HS-27A (cell line): Measurements from ENCODE around the gene EVI5L.
"Not testable (repeated sequence)": the region's sequence is repeated elsewhere in the genome, so short reads cannot be mapped to it uniquely, and the experiment has no call there.

Source experiments
- DNase-seq: peaks from one replicate; pipeline ENCODE4 v3.0.0-alpha.2; 2012; ENCODE audit warnings: low read depth, missing footprints

Gene EVI5L

DNA sequence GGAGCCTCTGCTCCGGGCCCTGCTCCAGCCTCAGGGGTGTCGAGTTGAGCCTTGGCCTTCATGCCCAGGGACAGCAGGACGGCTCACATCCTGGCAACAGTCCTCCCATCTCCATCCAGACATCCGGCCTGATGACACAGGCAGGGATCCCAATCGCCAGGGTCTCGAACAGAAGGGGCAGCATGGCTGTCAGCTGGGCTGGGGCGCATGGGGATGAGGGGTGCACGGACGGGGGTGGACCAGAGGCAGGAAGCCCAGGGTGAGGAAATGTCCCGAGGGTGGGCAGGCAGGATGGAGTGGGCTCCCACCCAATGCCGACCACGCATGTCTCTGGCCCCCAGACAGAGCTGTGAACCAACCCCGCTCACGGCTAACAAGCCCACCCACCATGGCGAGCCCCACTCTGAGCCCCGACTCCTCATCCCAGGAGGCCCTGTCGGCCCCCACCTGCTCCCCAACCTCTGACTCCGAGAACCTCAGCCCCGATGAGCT is 16.2 kb downstream of the EVI5L start:
- no peak for DNase-seq

- DNase-seq: no peak
Observed at GRCh38 chr19:7847664-7848063, 17.6 kb downstream of the EVI5L start.

DNA sequence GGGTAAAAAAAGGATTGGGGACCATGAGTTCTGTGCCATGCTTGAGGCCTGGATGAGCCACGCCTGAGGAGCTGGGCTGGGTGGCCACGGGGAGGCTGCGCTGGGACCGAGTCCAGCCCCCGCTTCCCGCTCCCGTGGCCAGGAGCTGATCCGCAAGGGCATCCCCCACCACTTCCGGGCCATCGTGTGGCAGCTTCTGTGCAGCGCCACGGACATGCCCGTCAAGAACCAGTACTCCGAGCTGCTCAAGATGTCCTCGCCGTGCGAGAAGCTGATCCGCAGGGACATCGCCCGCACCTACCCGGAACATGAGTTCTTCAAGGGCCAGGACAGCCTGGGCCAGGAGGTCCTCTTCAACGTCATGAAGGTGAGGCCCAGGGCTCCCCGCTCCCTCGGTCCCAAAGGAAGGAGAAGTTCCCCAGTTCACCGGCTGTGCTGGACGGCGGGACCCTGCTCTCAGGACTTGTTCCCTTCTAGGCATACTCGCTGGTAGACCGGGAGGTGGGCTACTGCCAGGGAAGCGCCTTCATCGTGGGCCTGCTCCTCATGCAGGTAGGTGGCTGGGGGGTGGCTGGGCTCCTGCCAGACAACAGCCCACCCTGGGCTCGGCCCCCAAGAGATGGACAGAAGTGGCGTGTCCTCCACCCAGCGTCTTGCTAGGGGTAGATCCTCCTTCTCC is 18.9 kb downstream of the EVI5L start:
- no peak for DNase-seq

- no peak for DNase-seq
Observed at GRCh38 chr19:7849631-7849999, 19.6 kb downstream of the EVI5L start.

- DNase-seq: no peak
Observed at GRCh38 chr19:7850000-7850813, 20.2 kb downstream of the EVI5L start.

- DNase-seq: no peak
Observed at GRCh38 chr19:7850945-7851622, 21.1 kb downstream of the EVI5L start.

- no peak for DNase-seq
Observed at GRCh38 chr19:7851623-7852500, 21.8 kb downstream of the EVI5L start.

DNA sequence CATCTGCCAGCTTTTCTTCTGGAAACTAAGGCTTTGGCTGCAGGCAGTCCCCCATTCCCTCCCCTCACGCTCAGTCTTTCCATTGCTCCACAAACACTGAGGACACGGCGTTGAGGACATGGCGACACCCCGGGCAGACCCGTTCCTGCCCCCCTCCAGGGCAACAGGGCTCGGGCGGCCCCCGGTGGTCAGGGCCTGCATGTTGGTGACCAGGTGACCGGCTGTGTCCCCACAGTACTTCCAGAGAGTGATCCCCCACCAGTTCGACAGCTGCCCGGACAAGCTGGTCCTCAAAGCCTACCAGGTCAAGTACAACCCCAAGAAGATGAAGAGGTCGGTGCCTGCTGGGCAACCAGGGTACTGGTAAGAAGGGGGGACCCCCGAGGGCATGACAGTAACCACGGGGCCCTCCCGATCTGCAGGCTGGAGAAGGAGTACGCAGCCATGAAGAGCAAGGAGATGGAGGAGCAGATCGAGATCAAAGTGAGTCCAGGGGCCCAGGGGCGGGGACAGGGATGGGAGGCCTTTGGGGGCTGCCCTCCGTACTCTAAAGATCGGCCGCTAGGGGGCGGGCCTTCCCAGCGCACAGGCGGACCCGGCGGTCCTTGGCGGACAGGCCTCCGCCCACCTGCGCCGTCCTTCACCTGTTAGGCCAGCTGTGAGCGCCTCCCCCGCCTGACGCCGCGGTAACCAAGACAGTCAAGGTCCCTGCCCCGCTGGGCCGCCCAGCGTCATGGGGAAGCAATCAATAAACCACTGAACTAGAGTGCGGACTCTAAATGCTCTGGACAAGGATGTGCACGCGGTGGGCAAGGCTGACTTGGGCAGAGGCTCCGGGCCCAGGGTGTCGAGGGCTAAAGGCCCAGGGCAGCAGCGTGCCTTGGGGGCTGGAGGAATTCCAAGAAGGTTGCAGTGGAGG is 23.1 kb downstream of the EVI5L start:
- no peak for DNase-seq

- no peak for DNase-seq
Observed at GRCh38 chr19:7853770-7854128, 23.7 kb downstream of the EVI5L start.

GRCh38 chr19:7855426-7856108 is 25.5 kb downstream of the EVI5L start:
- DNase-seq: no peak

- no peak for DNase-seq
Observed at GRCh38 chr19:7856109-7856591, 26.1 kb downstream of the EVI5L start.

DNA sequence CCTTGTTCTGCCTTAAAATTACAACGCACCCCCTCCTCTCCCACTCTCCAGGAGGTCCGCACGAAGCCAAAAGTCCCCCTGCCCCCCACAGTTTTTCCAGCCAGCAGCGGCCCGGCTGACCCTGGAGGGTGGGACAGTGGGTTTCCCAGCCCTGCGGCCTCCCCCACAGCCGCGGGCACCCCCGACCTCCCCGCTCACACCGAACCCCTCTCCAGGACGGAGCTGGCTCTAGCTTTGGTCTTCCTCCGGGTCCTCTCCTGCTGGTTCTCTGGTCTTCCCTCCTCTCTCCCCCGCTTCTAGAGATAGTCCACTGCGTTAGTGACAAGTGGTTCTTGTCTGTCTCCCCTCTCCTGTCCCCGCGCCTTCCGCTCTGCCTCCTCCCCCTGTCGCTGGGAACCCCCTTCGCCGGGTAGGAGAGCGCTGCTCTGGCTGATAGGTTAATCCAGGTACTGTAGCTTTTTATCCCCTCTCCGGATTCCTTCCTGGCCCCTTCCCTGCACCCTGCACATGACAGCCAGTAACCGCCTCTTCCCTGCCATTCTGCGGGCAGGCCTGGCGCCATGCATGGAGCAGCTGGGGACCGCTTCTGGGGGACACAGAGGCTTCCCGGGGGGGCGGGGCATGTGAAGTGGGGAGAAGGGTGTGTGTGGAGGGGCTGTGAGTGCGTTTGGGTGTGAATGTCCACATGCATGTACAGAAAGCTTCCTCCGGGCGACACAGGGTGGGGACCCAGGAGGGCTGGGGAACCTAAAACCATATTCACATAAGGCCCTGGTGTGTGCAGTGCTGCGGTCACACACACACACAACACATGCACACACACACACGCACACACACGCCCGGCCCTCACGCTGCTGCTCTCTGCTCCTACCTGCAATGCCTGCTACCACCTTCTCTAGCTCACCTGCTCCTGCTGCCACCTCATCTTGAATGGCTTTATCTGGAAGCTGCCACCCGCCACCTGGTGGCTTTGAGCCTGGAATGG is 27.0 kb downstream of the EVI5L start:
- no peak for DNase-seq

DNA sequence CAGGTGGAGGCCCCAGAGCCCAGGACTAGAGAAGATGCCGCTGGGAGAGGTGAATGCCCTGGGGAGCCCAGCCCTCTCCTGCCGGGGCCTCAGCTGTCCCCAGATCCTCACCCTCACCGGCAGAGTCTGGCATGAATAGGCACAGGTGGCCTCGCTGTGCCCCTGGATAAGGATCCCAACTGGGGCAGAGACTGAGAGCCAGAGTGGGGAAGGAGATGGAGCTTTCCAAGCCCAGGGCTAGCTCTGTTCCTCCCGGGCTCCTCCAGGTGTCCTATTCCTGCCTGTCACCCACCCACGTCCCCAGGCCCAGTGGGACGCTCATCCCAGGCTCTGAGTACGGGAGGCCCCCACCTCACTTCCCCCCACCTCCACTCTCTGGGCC is 27.7 kb downstream of the EVI5L start:
- no peak for DNase-seq

DNA sequence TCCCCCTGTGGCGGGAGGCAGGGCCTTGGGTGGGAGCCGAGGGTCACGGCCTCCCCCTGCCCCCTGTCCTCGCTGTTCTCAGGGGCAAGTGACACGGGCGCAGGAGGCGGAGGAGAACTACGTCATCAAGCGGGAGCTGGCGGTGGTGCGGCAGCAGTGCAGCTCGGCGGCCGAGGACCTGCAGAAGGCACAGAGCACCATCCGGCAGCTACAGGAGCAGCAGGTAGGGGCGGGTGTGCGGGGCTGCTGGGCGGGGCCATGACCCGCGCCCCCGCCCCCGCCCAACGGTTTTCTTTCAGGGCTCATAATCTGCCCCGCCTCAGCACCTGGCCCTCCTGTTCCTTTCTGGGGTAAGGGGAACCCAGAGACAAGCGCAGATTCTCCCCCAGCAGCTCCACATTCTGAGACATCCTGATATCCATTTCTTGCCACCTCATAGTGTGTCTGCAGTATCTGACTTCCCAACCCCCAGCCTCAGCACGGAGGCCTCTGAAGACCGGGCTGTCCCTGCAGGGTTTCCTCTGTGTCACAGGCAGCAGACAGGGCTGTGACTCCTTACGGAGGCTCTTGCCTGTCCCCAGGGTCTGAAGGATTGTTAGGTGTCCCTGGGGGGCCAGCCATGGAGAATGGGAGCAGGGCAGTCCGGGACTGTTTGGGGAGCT is 28.2 kb downstream of the EVI5L start:
- DNase-seq: no peak

- not testable (repeated sequence) for DNase-seq
Observed at GRCh38 chr19:7859087-7859486, 29.1 kb downstream of the EVI5L start.

DNA sequence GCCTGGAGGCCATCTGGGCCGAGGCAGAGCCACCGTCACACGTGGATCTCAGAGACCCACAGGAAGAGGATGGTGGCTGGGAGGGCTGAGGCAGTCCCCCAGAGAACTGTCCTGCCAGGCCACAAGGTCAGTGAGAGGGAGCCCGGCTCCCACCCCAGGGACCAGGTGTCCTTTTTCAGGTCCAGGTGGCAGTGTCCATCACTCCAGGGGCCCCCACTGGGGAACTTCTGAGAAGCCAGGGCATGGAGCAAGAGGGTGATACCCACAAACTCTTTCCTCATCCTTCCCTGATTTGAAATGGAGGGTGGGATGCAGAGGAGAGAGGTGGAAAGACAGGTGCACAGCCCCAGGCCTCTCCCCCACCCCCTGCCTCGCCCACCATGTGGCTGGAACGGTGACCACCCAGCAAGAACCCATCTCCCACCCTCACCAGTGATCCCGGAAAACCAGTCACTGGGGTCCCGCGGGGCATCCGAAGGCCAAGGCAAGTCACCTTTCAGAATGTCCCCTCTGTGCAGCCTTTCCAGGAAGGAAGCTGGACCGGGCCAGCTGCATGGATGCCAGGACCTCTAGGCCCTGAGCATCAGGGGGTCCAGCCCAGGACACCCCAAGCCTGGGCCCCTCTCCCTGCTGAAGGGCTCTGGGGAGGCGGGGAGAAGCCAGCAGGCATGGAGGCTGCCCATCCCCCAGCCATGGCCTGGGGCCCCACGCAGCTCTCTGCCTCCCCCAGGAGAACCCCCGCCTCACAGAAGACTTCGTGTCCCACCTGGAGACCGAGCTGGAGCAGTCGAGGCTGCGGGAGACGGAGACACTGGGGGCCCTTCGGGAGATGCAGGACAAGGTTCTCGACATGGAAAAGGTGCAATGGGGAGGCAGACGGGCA is 30.1 kb downstream of the EVI5L start:
- no peak for DNase-seq
